Neural progenitor cell (in vitro differentiated cells): ENCODE data around the gene ANKRD6.

Experiments
- EZH2 ChIP-seq: fragments of 200-600 bp; sonication (generic); IDR thresholded peaks from 2 replicates; pipeline ENCODE4 v1.6.1; 2017; ENCODE audit warnings: antibody characterized with exemption, mild to moderate bottlenecking, moderate library complexity
- EZH2phosphoT487 ChIP-seq: fragments of 200-600 bp; sonication (generic); IDR thresholded peaks from 2 replicates; pipeline ENCODE4 v1.6.1; 2017; ENCODE audit warnings: antibody characterized with exemption
- TF ChIP-seq, protein P1 (sequence below): fragments of 200-600 bp; sonication (generic); IDR thresholded peaks from 2 replicates; pipeline ENCODE4 v1.5.1; 2017; ENCODE audit warnings: antibody characterized with exemption, mild to moderate bottlenecking

- TF ChIP-seq, protein P1, sequence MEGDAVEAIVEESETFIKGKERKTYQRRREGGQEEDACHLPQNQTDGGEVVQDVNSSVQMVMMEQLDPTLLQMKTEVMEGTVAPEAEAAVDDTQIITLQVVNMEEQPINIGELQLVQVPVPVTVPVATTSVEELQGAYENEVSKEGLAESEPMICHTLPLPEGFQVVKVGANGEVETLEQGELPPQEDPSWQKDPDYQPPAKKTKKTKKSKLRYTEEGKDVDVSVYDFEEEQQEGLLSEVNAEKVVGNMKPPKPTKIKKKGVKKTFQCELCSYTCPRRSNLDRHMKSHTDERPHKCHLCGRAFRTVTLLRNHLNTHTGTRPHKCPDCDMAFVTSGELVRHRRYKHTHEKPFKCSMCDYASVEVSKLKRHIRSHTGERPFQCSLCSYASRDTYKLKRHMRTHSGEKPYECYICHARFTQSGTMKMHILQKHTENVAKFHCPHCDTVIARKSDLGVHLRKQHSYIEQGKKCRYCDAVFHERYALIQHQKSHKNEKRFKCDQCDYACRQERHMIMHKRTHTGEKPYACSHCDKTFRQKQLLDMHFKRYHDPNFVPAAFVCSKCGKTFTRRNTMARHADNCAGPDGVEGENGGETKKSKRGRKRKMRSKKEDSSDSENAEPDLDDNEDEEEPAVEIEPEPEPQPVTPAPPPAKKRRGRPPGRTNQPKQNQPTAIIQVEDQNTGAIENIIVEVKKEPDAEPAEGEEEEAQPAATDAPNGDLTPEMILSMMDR: no peak
- TF ChIP-seq EZH2phosphoT487 (no peak), EZH2 (no peak)
These were observed 70.7 kb downstream of the ANKRD6 start for GRCh38 chr6:89503641-89504040.
